ENCODE results near the gene CAPN3. TPM values are rescaled to one million over a fixed set of nuclear protein-coding genes. Genes with fewer than 3 reads are reported as not detected.

Gene CAPN3
- total and polyA plus RNA-seq, 2 donors (not counting 3 experiments of a cell fraction or from before 2014, with no cell fraction given) = 2.2 to 3.7 TPM

DNA sequence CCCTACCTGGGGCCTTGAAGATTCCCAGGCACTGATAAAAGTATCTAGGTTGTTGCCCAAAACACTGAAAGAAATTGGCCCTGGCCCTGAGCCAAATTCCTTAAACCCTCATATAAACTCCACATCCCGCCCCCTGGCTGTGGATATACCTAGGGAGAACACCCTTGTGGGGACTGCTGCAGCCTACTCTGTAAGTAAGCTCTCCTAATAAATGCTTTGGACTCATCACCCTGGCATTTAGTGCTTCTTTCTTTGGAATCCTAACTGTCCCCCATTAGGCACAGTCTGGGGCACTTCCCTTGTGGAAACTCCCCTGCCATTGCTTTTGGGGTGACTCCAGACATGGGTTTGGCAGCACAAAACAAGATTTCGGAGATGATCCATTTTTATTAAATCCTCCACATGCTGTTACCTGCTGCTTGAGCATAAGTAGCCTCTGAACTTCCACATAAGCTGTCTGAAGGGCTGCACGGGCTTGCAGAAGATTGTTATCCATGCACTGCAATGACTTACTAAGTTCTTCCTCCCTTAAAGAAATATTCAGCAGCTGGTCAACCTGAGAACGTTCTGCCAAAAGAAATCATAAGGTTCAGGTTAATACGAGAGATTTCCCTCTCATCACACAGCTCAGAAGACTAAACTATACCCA, 85.2 kb downstream of the CAPN3 start:
- Histone ChIP-seq H3K79me2 (ENCODE audit: control insufficient read depth, insufficient read depth, low read length) (peaks cover 4% of the 10 kb centered on the region), H3K9me3 (replicated peaks; ENCODE audit: control insufficient read depth, insufficient read depth, low read length) (no peaks in the 10 kb centered on the region), H3K4me1 (ENCODE audit: control insufficient read depth, extremely low read depth, insufficient read depth, low read length) (no peaks in the 10 kb centered on the region), H3K27ac (ENCODE audit: insufficient read depth, low read depth, low read length) (no peak overlapping the region), H3K4me3 (replicated peaks in 1 of 3; ENCODE audit: insufficient read depth in 1 of 3, low read depth in 1 of 3, low read length in 3 of 3) (no peak overlapping the region), H3K4me2 (ENCODE audit: insufficient read depth, low read length) (no peak overlapping the region), H3K9ac (replicated peaks; ENCODE audit: extremely low read depth, insufficient read depth, low read length) (no peak overlapping the region), H2AFZ (ENCODE audit: low read depth, low read length) (no peak overlapping the region), H3K36me3 (ENCODE audit: control insufficient read depth in 2 of 2, extremely low read depth in 1 of 2, insufficient read depth in 2 of 2, low read length in 2 of 2) (peaks cover 12 to 18% of the 10 kb centered on the region in 2 experiments), H3K27me3 (ENCODE audit: control insufficient read depth in 2 of 2, insufficient read depth in 2 of 2, low read length in 2 of 2) (no peaks in the 10 kb centered on the region), H3K9me1 (replicated peaks; ENCODE audit: control insufficient read depth, extremely low read depth, insufficient read depth, low read length) (no peaks in the 10 kb centered on the region), H4K20me1 (replicated peaks; ENCODE audit: control insufficient read depth, extremely low read depth, insufficient read depth, low read length) (no peaks in the 10 kb centered on the region)
- intact Hi-C loops (cut with micrococcal nuclease) (no loop called here), dilution Hi-C loops (cut with MboI; ENCODE audit: extremely low pct_ligation_motif_present, low sequenced_read_pairs) (no loop called here)
- no TSS peak for BruUV-seq (replicated peaks)
- DNase-seq (ENCODE audit: low read depth, low spot score) (no peak), FAIRE-seq (no peak)
- CTCF ChIA-PET = interaction anchor here (0.6 to 1.6 kb wide), 3 partner anchors 13 to 31 kb away, joined by 3 to 5 read pairs (median 3); no protein-coding TSS in a partner anchor
- POLR2A ChIA-PET = no interaction called here
- TF ChIP-seq, protein P1, sequence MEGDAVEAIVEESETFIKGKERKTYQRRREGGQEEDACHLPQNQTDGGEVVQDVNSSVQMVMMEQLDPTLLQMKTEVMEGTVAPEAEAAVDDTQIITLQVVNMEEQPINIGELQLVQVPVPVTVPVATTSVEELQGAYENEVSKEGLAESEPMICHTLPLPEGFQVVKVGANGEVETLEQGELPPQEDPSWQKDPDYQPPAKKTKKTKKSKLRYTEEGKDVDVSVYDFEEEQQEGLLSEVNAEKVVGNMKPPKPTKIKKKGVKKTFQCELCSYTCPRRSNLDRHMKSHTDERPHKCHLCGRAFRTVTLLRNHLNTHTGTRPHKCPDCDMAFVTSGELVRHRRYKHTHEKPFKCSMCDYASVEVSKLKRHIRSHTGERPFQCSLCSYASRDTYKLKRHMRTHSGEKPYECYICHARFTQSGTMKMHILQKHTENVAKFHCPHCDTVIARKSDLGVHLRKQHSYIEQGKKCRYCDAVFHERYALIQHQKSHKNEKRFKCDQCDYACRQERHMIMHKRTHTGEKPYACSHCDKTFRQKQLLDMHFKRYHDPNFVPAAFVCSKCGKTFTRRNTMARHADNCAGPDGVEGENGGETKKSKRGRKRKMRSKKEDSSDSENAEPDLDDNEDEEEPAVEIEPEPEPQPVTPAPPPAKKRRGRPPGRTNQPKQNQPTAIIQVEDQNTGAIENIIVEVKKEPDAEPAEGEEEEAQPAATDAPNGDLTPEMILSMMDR (IDR thresholded peaks at IDR 0.05; ENCODE audit: extremely low read depth in 1 of 2, insufficient read depth in 1 of 2, low read depth in 1 of 2, low read length in 2 of 2) = no peak
- TF ChIP-seq FOS (IDR thresholded peaks at IDR 0.05; ENCODE audit: borderline replicate concordance, insufficient read depth, low read length) (no peak), MAX (IDR thresholded peaks at IDR 0.05; ENCODE audit: insufficient read depth, insufficient read length) (no peak), GATA2 (IDR thresholded peaks at IDR 0.05; ENCODE audit: insufficient read depth, insufficient read length, low read depth, low read length) (no peak), POLR2AphosphoS5 (IDR thresholded peaks at IDR 0.05; ENCODE audit: insufficient read depth, low read depth, low read length) (no peak), JUN (IDR thresholded peaks at IDR 0.05; ENCODE audit: borderline replicate concordance, insufficient read depth, insufficient read length, low read depth) (no peak), EZH2 (IDR thresholded peaks at IDR 0.05; ENCODE audit: borderline replicate concordance, low read depth, low read length, severe bottlenecking) (no peak), MYC (IDR thresholded peaks at IDR 0.05; ENCODE audit: low read depth, low read length) (no peak), POLR2A (IDR thresholded peaks at IDR 0.05; ENCODE audit: low read depth, low read length) (no peak)

Measured in endothelial cell of umbilical vein (primary cell).